DND-41 (cell line): ENCODE results near the gene CERCAM.

Experiments used
- ATAC-seq: fragments of 200-7000 bp; cut with Tn5 transposase; 3 replicates; pipeline ENCODE4 v1.9.1; 2021; ENCODE audit warnings: low read depth; ENCODE audit not compliant: insufficient read depth
- DNase-seq: peaks from one replicate; pipeline ENCODE4 v3.0.0-alpha.2; 2020
- H2AFZ ChIP-seq: 2 replicates; pipeline ENCODE4 v1.6.0; 2012; ENCODE audit warnings: low read depth, low read length
- H3K27ac ChIP-seq: 2 replicates; pipeline ENCODE4 v1.5.1; 2012; ENCODE audit warnings: low read length, inconsistent platforms
- H3K27me3 ChIP-seq: fragments of 200-600 bp; sonication (generic); 2 replicates; pipeline ENCODE4 v1.6.0; 2012; ENCODE audit warnings: low read length, mild to moderate bottlenecking, inconsistent platforms; ENCODE audit not compliant: insufficient read depth, poor library complexity
- H3K36me3 ChIP-seq: 2 replicates; pipeline ENCODE4 v1.5.1; 2012; ENCODE audit warnings: low read length, inconsistent platforms; ENCODE audit not compliant: insufficient read depth
- H3K4me1 ChIP-seq: 2 replicates; pipeline ENCODE4 v1.5.1; 2012; ENCODE audit warnings: mild to moderate bottlenecking, low read length; ENCODE audit not compliant: insufficient read depth
- H3K4me2 ChIP-seq: 2 replicates; pipeline ENCODE4 v1.6.0; 2012; ENCODE audit warnings: mild to moderate bottlenecking, moderate library complexity, low read length, inconsistent platforms; ENCODE audit not compliant: insufficient read depth
- H3K4me3 ChIP-seq, 2 experiments: fragments of 200-600 bp in 1 of 2; shearing (Covaris generic) in 1 of 2; 2 replicates each; pipeline ENCODE4 v1.5.1; 2012 to 2016; ENCODE audit warnings: inconsistent platforms in 2 of 2, low read length in 2 of 2, mild to moderate bottlenecking in 2 of 2, low read depth in 1 of 2, moderate library complexity in 1 of 2
- H3K79me2 ChIP-seq: 2 replicates; pipeline ENCODE4 v1.6.0; 2012; ENCODE audit warnings: low read length, inconsistent platforms; ENCODE audit not compliant: insufficient read depth
- H3K9ac ChIP-seq: 2 replicates; pipeline ENCODE4 v1.6.0; 2012; ENCODE audit warnings: low read depth, mild to moderate bottlenecking, inconsistent platforms, low read length, moderate library complexity
- H3K9me3 ChIP-seq: 2 replicates; pipeline ENCODE4 v1.5.1; 2012; ENCODE audit warnings: low read length, moderate library complexity, mild to moderate bottlenecking, inconsistent platforms; ENCODE audit not compliant: insufficient read depth, severe bottlenecking
- H4K20me1 ChIP-seq: 2 replicates; pipeline ENCODE4 v1.6.0; 2012; ENCODE audit warnings: low read length; ENCODE audit not compliant: insufficient read depth
- CTCF ChIP-seq: IDR thresholded peaks from 2 replicates; pipeline ENCODE4 v1.5.1; 2012; ENCODE audit warnings: borderline replicate concordance, low read length, moderate library complexity, mild to moderate bottlenecking; ENCODE audit not compliant: poor library complexity, severe bottlenecking; ENCODE audit errors: extremely low read depth
- EZH2 ChIP-seq: IDR thresholded peaks from 3 replicates; pipeline ENCODE4 v1.6.1; 2012; ENCODE audit warnings: borderline replicate concordance, low read depth, mild to moderate bottlenecking, moderate library complexity, low read length, inconsistent platforms; ENCODE audit not compliant: severe bottlenecking

CERCAM gene

GRCh38 chr9:128470560-128470959 lies 49.9 kb downstream of the CERCAM start:
- Histone ChIP-seq H3K36me3 (peaks cover 61% of the 10 kb centered on the region), H3K9ac (no peak overlapping the region), H3K27ac (no peak overlapping the region), H3K27me3 (no peaks in the 10 kb centered on the region), H4K20me1 (0 out of 2 replicates have a peak, but pooled peaks cover 2% of the 10 kb centered on the region), H3K4me1 (peaks cover 7% of the 10 kb centered on the region), H3K4me2 (no peak overlapping the region), H3K9me3 (no peaks in the 10 kb centered on the region), H2AFZ (no peak overlapping the region), H3K4me3 (no peak overlapping the region), H3K79me2 (no peaks in the 10 kb centered on the region)
- ATAC-seq (peak; percentile 88), DNase-seq (peak; percentile 69)
- TF ChIP-seq EZH2 (no peak), CTCF (no peak)

- Histone ChIP-seq H3K27me3 (no peaks in the 10 kb centered on the region), H2AFZ (no peak overlapping the region), H4K20me1 (0 out of 2 replicates have a peak, but pooled peaks cover 2% of the 10 kb centered on the region), H3K9ac (no peak overlapping the region), H3K79me2 (no peaks in the 10 kb centered on the region), H3K4me3 (no peak overlapping the region), H3K4me2 (no peak overlapping the region), H3K9me3 (no peaks in the 10 kb centered on the region), H3K27ac (no peak overlapping the region), H3K4me1 (peaks cover 7% of the 10 kb centered on the region), H3K36me3 (peaks cover 52% of the 10 kb centered on the region)
- ATAC-seq (no peak), DNase-seq (no peak)
- no peak for TF ChIP-seq CTCF
- TF ChIP-seq EZH2, result no peak
These were observed 52.4 kb downstream of the CERCAM start for GRCh38 chr9:128473104-128473503.

GRCh38 chr9:128475867-128476266 lies 55.2 kb downstream of the CERCAM start:
- no peak overlapping the region for H3K4me2 ChIP-seq
- H2AFZ ChIP-seq, result no peak overlapping the region
- H3K36me3 ChIP-seq, result peaks cover 58% of the 10 kb centered on the region
- no peak for ATAC-seq
- no peaks in the 10 kb centered on the region for H3K79me2 ChIP-seq
- H3K27me3 ChIP-seq, result no peaks in the 10 kb centered on the region
- TF ChIP-seq EZH2 (no peak), CTCF (no peak)
- peaks cover 4% of the 10 kb centered on the region; the same call in 1 of the 2 replicates for H4K20me1 ChIP-seq
- no peak overlapping the region for H3K9ac ChIP-seq
- no peak overlapping the region for H3K4me3 ChIP-seq
- no peak for DNase-seq
- H3K9me3 ChIP-seq, result no peaks in the 10 kb centered on the region
- H3K4me1 ChIP-seq, result no peaks in the 10 kb centered on the region
- H3K27ac ChIP-seq, result no peak overlapping the region

- Histone ChIP-seq H4K20me1 (peaks cover 2% of the 10 kb centered on the region; the same call in 1 of the 2 replicates), H3K9ac (no peak overlapping the region), H3K36me3 (peaks cover 62% of the 10 kb centered on the region), H3K4me1 (no peaks in the 10 kb centered on the region), H3K27me3 (no peaks in the 10 kb centered on the region), H3K9me3 (no peaks in the 10 kb centered on the region), H3K27ac (no peak overlapping the region), H3K79me2 (no peaks in the 10 kb centered on the region), H3K4me2 (no peak overlapping the region), H2AFZ (no peak overlapping the region), H3K4me3 (no peak overlapping the region)
- no peak for DNase-seq
- TF ChIP-seq CTCF, result no peak
- no peak for ATAC-seq
These were observed 58.6 kb downstream of the CERCAM start for GRCh38 chr9:128479262-128479661.
